Thyroid gland (tissue), 4 donors: ENCODE results near the gene USP24. TPM values are rescaled to one million over a fixed set of nuclear protein-coding genes. Genes with fewer than 3 reads are reported as not detected.

Experiments used
- DNase-seq, 2 donors: peaks; one replicate each; pipeline ENCODE4 v3.0.0-alpha.2; 2019
- H3K27ac ChIP-seq, 3 donors: fragments of 200-600 bp; sonication (generic); 1 replicate in 2 of 3; 2 replicates in 1 of 3; pipeline ENCODE4 v1.5.1; 2016 to 2019; ENCODE audit warnings: mild to moderate bottlenecking in 1 of 3, moderate library complexity in 1 of 3
- H3K27me3 ChIP-seq: fragments of 200-600 bp; sonication (generic); one replicate; pipeline ENCODE4 v1.5.1; 2019
- H3K36me3 ChIP-seq, 2 donors: fragments of 200-600 bp; sonication (generic); one replicate each; pipeline ENCODE4 v1.5.1; 2016 to 2019
- H3K4me1 ChIP-seq, 2 donors: fragments of 200-600 bp; sonication (generic); one replicate each; pipeline ENCODE4 v1.5.1; 2017 to 2019
- H3K4me3 ChIP-seq, 3 donors: fragments of 200-600 bp; sonication (generic); replicated peaks in 1 of 3; 1 replicate in 2 of 3; 2 replicates in 1 of 3; pipeline ENCODE4 v1.5.1; 2016; ENCODE audit warnings: mild to moderate bottlenecking in 1 of 3
- H3K9me3 ChIP-seq: fragments of 200-600 bp; sonication (generic); one replicate; pipeline ENCODE4 v1.5.1; 2017
- CTCF ChIP-seq, 6 experiments: fragments of 200-600 bp in 3 of 6; fragments of 450-650 bp in 3 of 6; sonication (generic) in 3 of 6; IDR thresholded peaks; one replicate each; pipeline ENCODE4 v1.5.1; 2016 to 2019; ENCODE audit warnings: antibody characterized with exemption in 6 of 6, mild to moderate bottlenecking in 2 of 6, inconsistent platforms in 1 of 6, moderate library complexity in 1 of 6
- POLR2A ChIP-seq, 2 donors: fragments of 450-650 bp; IDR thresholded peaks; one replicate each; pipeline ENCODE4 v1.6.1; 2017; ENCODE audit warnings: antibody characterized with exemption in 2 of 2, mild to moderate bottlenecking in 2 of 2, moderate library complexity in 1 of 2
- WGBS, 2 donors: methylation state at CpG; one replicate each; pipeline ENCODE4 v1.1.5; 2017; 5-methylcytosine and 5-hydroxymethylcytosine counted together
- intact Hi-C: fragments of 100-400 bp; cut with DNase I; formaldehyde crosslinking; loops from one replicate; pipeline ENCODE4 v1.15.1; 2023
- total RNA-seq, 4 donors: library from RNA; depleted of rRNA; stranded (reverse); fragments of >200 nt; gene quantifications; one replicate each; pipeline ENCODE4 v1.2.3, GENCODE V29; 2016

Gene USP24
- total RNA-seq, 4 donors from 2014 or later: 38.5 to 74.6 (median 43.4) TPM

- TF ChIP-seq POLR2A (IDR thresholded peaks at IDR 0.05): no peak
- TF ChIP-seq CTCF (IDR thresholded peaks at IDR 0.05): no peak
- no peaks in the 10 kb centered on the region for H3K36me3 ChIP-seq
- no peaks in the 10 kb centered on the region for H3K27me3 ChIP-seq
- WGBS, 2 donors: 27 to 35% methylated on average over 10 of the region's 10 CpGs
- peak overlapping the region in 2 of 3 donors; percentile 25 to 77 for H3K4me3 ChIP-seq
- peak overlapping the region in 2 of 3 donors; percentile 92 to 97 for H3K27ac ChIP-seq
- intact Hi-C loops: no loop called here
- no peak for DNase-seq
- no peaks in the 10 kb centered on the region for H3K9me3 ChIP-seq
- peaks cover 25 to 42% of the 10 kb centered on the region in 2 donors for H3K4me1 ChIP-seq
Measured at GRCh38 chr1:55213151-55213884, 1.8 kb downstream of the USP24 start.

GRCh38 chr1:55212349-55213150 lies 2.6 kb downstream of the USP24 start:
- WGBS, 2 donors: 77 to 86% methylated on average over 11 of the region's 11 CpGs
- Histone ChIP-seq H3K27me3 (no peaks in the 10 kb centered on the region), H3K4me1 (peaks cover 25 to 47% of the 10 kb centered on the region in 2 donors), H3K4me3 (no peak overlapping the region), H3K36me3 (no peaks in the 10 kb centered on the region), H3K9me3 (no peaks in the 10 kb centered on the region), H3K27ac (peak overlapping the region in 1 of 3 donors; percentile 97)
- intact Hi-C loops: no loop called here
- no peak for DNase-seq
- TF ChIP-seq CTCF (IDR thresholded peaks at IDR 0.05): no peak
- TF ChIP-seq POLR2A (IDR thresholded peaks at IDR 0.05): no peak

- no peak overlapping the region for H3K4me3 ChIP-seq
- H3K9me3 ChIP-seq: no peaks in the 10 kb centered on the region
- intact Hi-C loops: no loop called here
- DNase-seq: no peak
- no peaks in the 10 kb centered on the region for H3K27me3 ChIP-seq
- H3K27ac ChIP-seq: no peak overlapping the region
- H3K4me1 ChIP-seq: peaks cover 25 to 48% of the 10 kb centered on the region in 2 donors
- no peaks in the 10 kb centered on the region for H3K36me3 ChIP-seq
- TF ChIP-seq POLR2A (IDR thresholded peaks at IDR 0.05) (no peak), CTCF (IDR thresholded peaks at IDR 0.05) (no peak)
- WGBS, 2 donors: 75 to 86% methylated on average over 3 of the region's 3 CpGs
Measured at GRCh38 chr1:55211863-55212262, 3.3 kb downstream of the USP24 start.

GRCh38 chr1:55210990-55211801 lies 4.0 kb downstream of the USP24 start:
- H3K27ac ChIP-seq: no peak overlapping the region
- H3K36me3 ChIP-seq: no peaks in the 10 kb centered on the region
- WGBS, 2 donors: 41 to 45% methylated on average over 4 of the region's 4 CpGs
- DNase-seq: peak in 1 of 2 donors; percentile 8
- peaks cover 26 to 47% of the 10 kb centered on the region in 2 donors for H3K4me1 ChIP-seq
- no peaks in the 10 kb centered on the region for H3K27me3 ChIP-seq
- TF ChIP-seq CTCF (IDR thresholded peaks at IDR 0.05) (no peak), POLR2A (IDR thresholded peaks at IDR 0.05) (no peak)
- no peak overlapping the region for H3K4me3 ChIP-seq
- intact Hi-C loops: no loop called here
- no peaks in the 10 kb centered on the region for H3K9me3 ChIP-seq
